Caco-2 (cell line): Measurements from ENCODE around the gene SAMD4A. TPM values are rescaled to one million over a fixed set of nuclear protein-coding genes. Genes with fewer than 3 reads are reported as not detected.

Experiments used
- BruUV-seq: library from RNA; stranded (reverse); fragments of 400-500 nt; replicated peaks from 2 replicates; lab custom pipeline; 2021; lab: Mats Ljungman, UMichigan
- CTCF ChIA-PET: fragments of 300-600 bp; sonication (Branson Sonifier 250); formaldehyde crosslinking; loops from one replicate; lab custom pipeline; 2022; ENCODE audit warnings: antibody characterized with exemption; lab: Charles Lee
- POLR2A ChIA-PET: fragments of 300-600 bp; sonication (Branson Sonifier 250); formaldehyde crosslinking; loops from one replicate; lab custom pipeline; 2022; ENCODE audit warnings: antibody characterized with exemption; lab: Charles Lee
- DNase-seq, 2 experiments: peaks; one replicate each; pipeline versions ENCODE4 v3.0.0 to v3.0.0-alpha.2; 2020 to 2022
- H3K27me3 ChIP-seq: replicated peaks from 2 replicates; pipeline ENCODE4 v1.6.0; 2011; ENCODE audit warnings: low read length; ENCODE audit not compliant: control insufficient read depth, insufficient read depth
- H3K36me3 ChIP-seq: 2 replicates; pipeline ENCODE4 v1.5.1; 2011; ENCODE audit warnings: low read length; ENCODE audit not compliant: control insufficient read depth, insufficient read depth
- H3K4me1 ChIP-seq: fragments of 250-450 bp; sonication (Bioruptor Pico); 2 replicates; pipeline ENCODE4 v1.5.1; 2020; ENCODE audit warnings: mild to moderate bottlenecking
- H3K4me3 ChIP-seq: 2 replicates; pipeline ENCODE4 v1.5.1; 2011; ENCODE audit warnings: low read depth, mild to moderate bottlenecking, control low read depth, low read length
- H3K9me3 ChIP-seq: fragments of 250-450 bp; sonication (Bioruptor Pico); 2 replicates; pipeline ENCODE4 v1.5.1; 2020; ENCODE audit warnings: mild to moderate bottlenecking, moderate library complexity
- H3K27ac Mint-ChIP-seq: one replicate; pipeline ENCODE4 v1.8.0; 2022; ENCODE audit warnings: mixed read lengths; ENCODE audit not compliant: unreplicated experiment
- H3K27me3 Mint-ChIP-seq: one replicate; pipeline ENCODE4 v1.8.0; 2022; ENCODE audit warnings: mixed read lengths; ENCODE audit not compliant: insufficient read depth, unreplicated experiment
- H3K36me3 Mint-ChIP-seq: one replicate; pipeline ENCODE4 v1.8.0; 2022; ENCODE audit warnings: mild to moderate bottlenecking, mixed read lengths; ENCODE audit not compliant: insufficient read depth, unreplicated experiment
- H3K4me1 Mint-ChIP-seq: one replicate; pipeline ENCODE4 v1.8.0; 2022; ENCODE audit warnings: low read depth, mixed read lengths; ENCODE audit not compliant: unreplicated experiment
- H3K4me3 Mint-ChIP-seq: one replicate; pipeline ENCODE4 v1.8.0; 2022; ENCODE audit warnings: mild to moderate bottlenecking, moderate library complexity, mixed read lengths; ENCODE audit not compliant: unreplicated experiment
- H3K9me3 Mint-ChIP-seq: one replicate; pipeline ENCODE4 v1.8.0; 2022; ENCODE audit warnings: mixed read lengths; ENCODE audit not compliant: unreplicated experiment
- CTCF ChIP-seq, 2 experiments: fragments of 200-600 bp in 1 of 2; IDR thresholded peaks; 1 replicate in 1 of 2; 2 replicates in 1 of 2; pipeline versions ENCODE4 v1.5.1 to v1.8.0; 2011 to 2022; ENCODE audit warnings: antibody characterized with exemption in 1 of 2, control low read depth in 1 of 2, inconsistent platforms in 1 of 2, low read depth in 1 of 2, low read length in 1 of 2, mild to moderate bottlenecking in 1 of 2, moderate library complexity in 1 of 2; ENCODE audit not compliant: insufficient read depth in 1 of 2, severe bottlenecking in 1 of 2, unreplicated experiment in 1 of 2
- intact Hi-C: fragments of 100-400 bp; cut with micrococcal nuclease; formaldehyde crosslinking; loops from one replicate; pipeline ENCODE4 v1.10.0; 2022; ENCODE audit not compliant: unreplicated experiment
- total RNA-seq: library from RNA; stranded (reverse); gene quantifications from 2 replicates; pipeline ENCODE4 v1.2.3, GENCODE V29; 2022

SAMD4A gene
- total RNA-seq, 1 experiment from 2014 or later, result 60.8 TPM

GRCh38 chr14:54572316-54572715, 5.4 kb downstream of the SAMD4A start:
- ChIA-PET POLR2A (interaction anchor here (0.8 kb wide), 1 partner anchor 70 kb away, joined by 4 read pairs; no protein-coding TSS in a partner anchor), CTCF (interaction anchor here (1.0 kb wide), 1 partner anchor 200 kb away, joined by 3 read pairs; no protein-coding TSS in a partner anchor)
- DNase-seq, result peak in 1 of 2 experiments; percentile 68
- TF ChIP-seq CTCF (IDR thresholded peaks at IDR 0.05; ENCODE audit: insufficient read depth in 1 of 2, low read depth in 1 of 2, low read length in 1 of 2, severe bottlenecking in 1 of 2, unreplicated experiment in 1 of 2), result peak; percentile 53 to 60
- H3K9me3 Mint-ChIP-seq, result no peaks in the 10 kb centered on the region
- BruUV-seq, result no TSS peak
- Histone ChIP-seq H3K9me3 (peaks cover 4% of the 10 kb centered on the region), H3K36me3 (peaks cover 1% of the 10 kb centered on the region; the same call in 1 of the 2 replicates), H3K27me3 (no peaks in the 10 kb centered on the region), H3K4me3 (no peak overlapping the region), H3K4me1 (peaks cover 29% of the 10 kb centered on the region)
- peaks cover 33% of the 10 kb centered on the region for H3K4me1 Mint-ChIP-seq
- intact Hi-C loops, result loop anchor here (1.0 kb wide), 1 partner anchor 119 kb away; no protein-coding TSS in a partner anchor
- H3K36me3 Mint-ChIP-seq, result peaks cover 80% of the 10 kb centered on the region
- no peak overlapping the region for H3K27ac Mint-ChIP-seq
- H3K4me3 Mint-ChIP-seq, result no peak overlapping the region
- no peaks in the 10 kb centered on the region for H3K27me3 Mint-ChIP-seq

GRCh38 chr14:54574528-54574927, 7.6 kb downstream of the SAMD4A start:
- Histone ChIP-seq H3K36me3 (peaks cover 1% of the 10 kb centered on the region; the same call in 1 of the 2 replicates), H3K4me1 (peaks cover 41% of the 10 kb centered on the region), H3K27me3 (no peaks in the 10 kb centered on the region), H3K4me3 (no peak overlapping the region), H3K9me3 (peaks cover 4% of the 10 kb centered on the region)
- H3K4me3 Mint-ChIP-seq, result no peak overlapping the region
- peaks cover 41% of the 10 kb centered on the region for H3K4me1 Mint-ChIP-seq
- H3K27ac Mint-ChIP-seq, result no peak overlapping the region
- H3K36me3 Mint-ChIP-seq, result peaks cover 86% of the 10 kb centered on the region
- ChIA-PET CTCF (interaction anchor here (1.1 kb wide), 1 partner anchor 117 kb away, joined by 4 read pairs; no protein-coding TSS in a partner anchor), POLR2A (no interaction called here)
- intact Hi-C loops, result no loop called here
- DNase-seq, result no peak
- no TSS peak for BruUV-seq
- no peaks in the 10 kb centered on the region for H3K27me3 Mint-ChIP-seq
- H3K9me3 Mint-ChIP-seq, result no peaks in the 10 kb centered on the region
- no peak for TF ChIP-seq CTCF (IDR thresholded peaks at IDR 0.05; ENCODE audit: insufficient read depth in 1 of 2, low read depth in 1 of 2, low read length in 1 of 2, severe bottlenecking in 1 of 2, unreplicated experiment in 1 of 2)

GRCh38 chr14:54577494-54577893, 10.6 kb downstream of the SAMD4A start:
- ChIA-PET POLR2A (interaction anchor here (0.6 kb wide), 1 partner anchor 14 kb away, joined by 5 read pairs; no protein-coding TSS in a partner anchor), CTCF (interaction anchor here (0.5 to 0.9 kb wide), 2 partner anchors 65 to 114 kb away, joined by 3 to 4 read pairs; no protein-coding TSS in a partner anchor)
- H3K36me3 Mint-ChIP-seq, result peaks cover 81% of the 10 kb centered on the region
- Histone ChIP-seq H3K27me3 (no peaks in the 10 kb centered on the region), H3K36me3 (peaks cover 1% of the 10 kb centered on the region; the same call in 1 of the 2 replicates), H3K4me3 (no peak overlapping the region), H3K4me1 (peaks cover 31% of the 10 kb centered on the region), H3K9me3 (peaks cover 4% of the 10 kb centered on the region)
- intact Hi-C loops, result loop anchor here (5.0 kb wide), 1 partner anchor 35 kb away; no protein-coding TSS in a partner anchor
- no TSS peak for BruUV-seq
- no peak for DNase-seq
- H3K4me1 Mint-ChIP-seq, result peaks cover 38% of the 10 kb centered on the region
- H3K4me3 Mint-ChIP-seq, result no peak overlapping the region
- no peak overlapping the region for H3K27ac Mint-ChIP-seq
- H3K9me3 Mint-ChIP-seq, result no peaks in the 10 kb centered on the region
- H3K27me3 Mint-ChIP-seq, result no peaks in the 10 kb centered on the region
- TF ChIP-seq CTCF (IDR thresholded peaks at IDR 0.05; ENCODE audit: insufficient read depth in 1 of 2, low read depth in 1 of 2, low read length in 1 of 2, severe bottlenecking in 1 of 2, unreplicated experiment in 1 of 2), result no peak
